DND-41 (cell line): ENCODE results near the gene UBE3C.
A peak's percentile ranks its signal among the peaks of the same experiment; 100 is the strongest.

Source experiments
- ATAC-seq: fragments of 200-7000 bp; cut with Tn5 transposase; 3 replicates; pipeline ENCODE4 v1.9.1; 2021; ENCODE audit warnings: low read depth; ENCODE audit not compliant: insufficient read depth
- DNase-seq: peaks from one replicate; pipeline ENCODE4 v3.0.0-alpha.2; 2020
- H2AFZ ChIP-seq: 2 replicates; pipeline ENCODE4 v1.6.0; 2012; ENCODE audit warnings: low read depth, low read length
- H3K27ac ChIP-seq: 2 replicates; pipeline ENCODE4 v1.5.1; 2012; ENCODE audit warnings: low read length, inconsistent platforms
- H3K27me3 ChIP-seq: fragments of 200-600 bp; sonication (generic); 2 replicates; pipeline ENCODE4 v1.6.0; 2012; ENCODE audit warnings: low read length, mild to moderate bottlenecking, inconsistent platforms; ENCODE audit not compliant: insufficient read depth, poor library complexity
- H3K36me3 ChIP-seq: 2 replicates; pipeline ENCODE4 v1.5.1; 2012; ENCODE audit warnings: low read length, inconsistent platforms; ENCODE audit not compliant: insufficient read depth
- H3K4me1 ChIP-seq: 2 replicates; pipeline ENCODE4 v1.5.1; 2012; ENCODE audit warnings: mild to moderate bottlenecking, low read length; ENCODE audit not compliant: insufficient read depth
- H3K4me2 ChIP-seq: 2 replicates; pipeline ENCODE4 v1.6.0; 2012; ENCODE audit warnings: mild to moderate bottlenecking, moderate library complexity, low read length, inconsistent platforms; ENCODE audit not compliant: insufficient read depth
- H3K4me3 ChIP-seq, 2 experiments: fragments of 200-600 bp in 1 of 2; shearing (Covaris generic) in 1 of 2; 2 replicates each; pipeline ENCODE4 v1.5.1; 2012 to 2016; ENCODE audit warnings: inconsistent platforms in 2 of 2, low read length in 2 of 2, mild to moderate bottlenecking in 2 of 2, low read depth in 1 of 2, moderate library complexity in 1 of 2
- H3K79me2 ChIP-seq: 2 replicates; pipeline ENCODE4 v1.6.0; 2012; ENCODE audit warnings: low read length, inconsistent platforms; ENCODE audit not compliant: insufficient read depth
- H3K9ac ChIP-seq: 2 replicates; pipeline ENCODE4 v1.6.0; 2012; ENCODE audit warnings: low read depth, mild to moderate bottlenecking, inconsistent platforms, low read length, moderate library complexity
- H3K9me3 ChIP-seq: 2 replicates; pipeline ENCODE4 v1.5.1; 2012; ENCODE audit warnings: low read length, moderate library complexity, mild to moderate bottlenecking, inconsistent platforms; ENCODE audit not compliant: insufficient read depth, severe bottlenecking
- H4K20me1 ChIP-seq: 2 replicates; pipeline ENCODE4 v1.6.0; 2012; ENCODE audit warnings: low read length; ENCODE audit not compliant: insufficient read depth
- CTCF ChIP-seq: IDR thresholded peaks from 2 replicates; pipeline ENCODE4 v1.5.1; 2012; ENCODE audit warnings: borderline replicate concordance, low read length, moderate library complexity, mild to moderate bottlenecking; ENCODE audit not compliant: poor library complexity, severe bottlenecking; ENCODE audit errors: extremely low read depth
- EZH2 ChIP-seq: IDR thresholded peaks from 3 replicates; pipeline ENCODE4 v1.6.1; 2012; ENCODE audit warnings: borderline replicate concordance, low read depth, mild to moderate bottlenecking, moderate library complexity, low read length, inconsistent platforms; ENCODE audit not compliant: severe bottlenecking

UBE3C gene

GRCh38 chr7:157300369-157300825, 161.7 kb downstream of the UBE3C start:
- ATAC-seq = no peak
- peak overlapping the region; percentile 93 for H3K27ac ChIP-seq
- no peaks in the 10 kb centered on the region for H4K20me1 ChIP-seq
- H3K4me3 ChIP-seq = peak overlapping the region in 1 of 2 experiments; percentile 50; a peak in 1 of 4 replicates
- no peak for TF ChIP-seq EZH2
- TF ChIP-seq CTCF = no peak
- peak overlapping the region; percentile 67 for H3K9ac ChIP-seq
- H3K4me1 ChIP-seq = peaks cover 53% of the 10 kb centered on the region
- peaks cover 16% of the 10 kb centered on the region for H3K79me2 ChIP-seq
- H2AFZ ChIP-seq = peak overlapping the region; percentile 36; the same call in 1 of the 2 replicates
- H3K4me2 ChIP-seq = peak overlapping the region; percentile 64
- peak; percentile 18 for DNase-seq
- no peaks in the 10 kb centered on the region for H3K36me3 ChIP-seq
- H3K27me3 ChIP-seq = no peaks in the 10 kb centered on the region
- no peaks in the 10 kb centered on the region for H3K9me3 ChIP-seq

- Histone ChIP-seq H2AFZ (peak overlapping the region; percentile 74), H3K27ac (peak overlapping the region; percentile 93)
Measured at GRCh38 chr7:157301610-157302120, 162.9 kb downstream of the UBE3C start.

GRCh38 chr7:157306846-157307838, 168.4 kb downstream of the UBE3C start:
- no peaks in the 10 kb centered on the region for H3K36me3 ChIP-seq
- no peaks in the 10 kb centered on the region for H3K27me3 ChIP-seq
- ATAC-seq (no peak), DNase-seq (no peak)
- peak overlapping the region; percentile 43 for H3K27ac ChIP-seq
- TF ChIP-seq CTCF (no peak), EZH2 (no peak)
- H3K9ac ChIP-seq = no peak overlapping the region
- H3K4me2 ChIP-seq = no peak overlapping the region
- H3K4me3 ChIP-seq = no peak overlapping the region
- no peak overlapping the region for H2AFZ ChIP-seq
- 0 out of 2 replicates have a peak, but pooled peaks cover 4% of the 10 kb centered on the region for H3K79me2 ChIP-seq
- no peaks in the 10 kb centered on the region for H4K20me1 ChIP-seq
- H3K4me1 ChIP-seq = peaks cover 27% of the 10 kb centered on the region
- H3K9me3 ChIP-seq = no peaks in the 10 kb centered on the region

More at GRCh38 chr7:157301610-157302120, 162.9 kb downstream of the UBE3C start:
- Histone ChIP-seq H3K9ac (peak overlapping the region; percentile 67), H3K27me3 (no peaks in the 10 kb centered on the region), H3K9me3 (no peaks in the 10 kb centered on the region), H3K4me1 (peaks cover 59% of the 10 kb centered on the region), H3K79me2 (peaks cover 16% of the 10 kb centered on the region), H3K4me2 (peak overlapping the region; percentile 64), H3K36me3 (no peaks in the 10 kb centered on the region), H3K4me3 (peak overlapping the region in 1 of 2 experiments; percentile 50; a peak in 2 of 4 replicates), H4K20me1 (no peaks in the 10 kb centered on the region)
- DNase-seq = peak; percentile 37
- TF ChIP-seq CTCF (no peak), EZH2 (no peak)
- no peak for ATAC-seq
